ENCODE data around the gene OR13J1.

- no peak for TF ChIP-seq POLR2AphosphoS5 (IDR thresholded peaks at IDR 0.05; ENCODE audit: low read depth, low read length)
- TF ChIP-seq SIN3A (IDR thresholded peaks at IDR 0.05; ENCODE audit: borderline replicate concordance, insufficient read depth, low read depth, low read length) = no peak
- TF ChIP-seq CTCF (IDR thresholded peaks at IDR 0.05) = no peak
- no peak for TF ChIP-seq TCF7L2 (IDR thresholded peaks at IDR 0.05; ENCODE audit: low read depth, low read length)
Observed at GRCh38 chr9:35914301-35914807, 44.2 kb upstream of the OR13J1 start.

Data from Panc1 (cell line).